Stimulated activated CD8-positive, alpha-beta memory T cell treated with anti-CD3 and anti-CD28 coated beads, Interleukin-12 subunit alpha, Interleukin-12 subunit beta, amount 100 ng/mL, for 24 hours (primary cell): ENCODE results near the gene GNG4.
A peak's percentile ranks its signal among the peaks of the same experiment; 100 is the strongest.

Source experiments
- DNase-seq: peaks from one replicate; pipeline ENCODE4 v3.0.0-alpha.2; 2020; ENCODE audit errors: extremely low read depth

GNG4 gene

DNA sequence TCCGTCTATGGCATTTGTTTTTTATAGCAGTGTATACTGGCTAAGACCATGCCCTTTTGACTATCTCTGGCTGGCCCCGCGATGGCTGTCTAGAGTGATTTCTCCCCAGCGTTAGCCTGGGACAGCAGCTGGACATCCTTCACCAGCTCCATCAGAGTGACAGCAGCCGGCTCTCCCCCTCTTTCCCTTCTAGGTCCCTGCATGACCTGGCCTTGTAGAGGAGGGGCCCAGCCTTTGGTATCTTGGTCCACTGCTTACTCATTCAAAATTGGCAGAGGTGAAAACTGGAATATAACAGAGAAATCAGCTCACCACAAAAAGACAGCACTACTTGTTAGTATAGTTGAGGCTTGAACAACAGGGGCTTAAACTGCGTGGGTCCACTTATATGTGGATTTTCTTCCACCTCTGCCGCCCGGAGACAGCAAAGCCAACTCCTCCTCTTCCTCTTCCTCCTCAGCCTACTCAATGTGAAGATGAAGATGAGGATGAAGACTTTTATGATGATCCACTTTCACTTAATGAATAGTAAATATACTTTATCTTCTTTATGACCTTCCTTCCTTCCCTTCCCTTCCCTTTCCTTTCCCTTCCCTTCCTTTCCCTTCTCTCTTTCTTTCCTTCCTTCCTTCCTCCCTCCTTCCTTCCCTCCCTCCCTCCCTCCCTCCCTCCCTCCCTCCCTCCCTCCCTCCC, 116.0 kb downstream of the GNG4 start:
- DNase-seq, result no peak

DNA sequence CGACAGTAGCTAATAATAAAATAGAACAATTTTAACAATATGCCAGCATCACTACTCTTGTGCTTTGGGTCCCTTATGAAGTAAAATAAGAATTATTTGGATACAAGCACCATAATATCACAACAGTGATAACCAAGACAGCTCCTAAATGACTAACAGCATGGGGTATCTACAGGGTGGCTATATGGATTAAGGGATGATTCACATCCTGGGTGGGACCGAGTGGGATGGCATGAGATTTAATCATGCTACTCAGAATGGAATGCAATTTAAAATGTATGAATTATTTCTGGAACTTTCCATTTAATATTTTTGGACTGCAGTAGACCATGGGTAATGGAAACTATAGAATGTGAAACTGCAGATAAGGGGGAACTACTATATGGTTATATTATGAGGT, 117.2 kb downstream of the GNG4 start:
- DNase-seq, result no peak

DNA sequence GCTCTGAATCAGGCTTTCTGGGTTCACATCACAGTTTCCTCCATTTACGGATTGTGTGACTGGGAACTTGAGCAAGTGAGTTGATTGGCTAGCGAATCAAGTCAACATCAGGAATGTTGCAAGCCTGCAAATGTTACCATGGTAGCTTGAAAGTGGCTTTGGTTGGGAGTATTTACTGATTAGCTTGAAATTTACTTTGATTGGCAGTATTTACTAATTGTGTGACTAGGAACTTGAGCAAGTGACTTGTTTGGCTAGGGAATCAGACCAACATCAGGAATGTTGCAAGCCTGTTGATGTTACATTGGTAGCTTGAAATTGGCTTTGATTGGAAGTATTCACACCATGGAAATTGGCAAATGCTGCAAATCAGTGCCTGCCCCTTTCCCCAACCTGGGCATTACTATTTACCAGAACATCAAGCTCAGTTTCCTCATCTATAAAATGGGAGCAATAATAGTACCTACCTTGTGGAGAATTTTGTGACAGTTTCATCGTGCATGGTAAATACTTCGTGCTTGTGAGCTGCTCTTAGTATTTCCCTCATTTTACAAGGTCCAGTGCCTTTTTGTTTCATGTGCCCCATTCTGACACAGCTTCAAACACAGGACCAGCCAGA, 122.3 kb downstream of the GNG4 start:
- DNase-seq, result no peak

GRCh38 chr1:235525314-235525713, 124.3 kb downstream of the GNG4 start:
- DNase-seq, result no peak

DNA sequence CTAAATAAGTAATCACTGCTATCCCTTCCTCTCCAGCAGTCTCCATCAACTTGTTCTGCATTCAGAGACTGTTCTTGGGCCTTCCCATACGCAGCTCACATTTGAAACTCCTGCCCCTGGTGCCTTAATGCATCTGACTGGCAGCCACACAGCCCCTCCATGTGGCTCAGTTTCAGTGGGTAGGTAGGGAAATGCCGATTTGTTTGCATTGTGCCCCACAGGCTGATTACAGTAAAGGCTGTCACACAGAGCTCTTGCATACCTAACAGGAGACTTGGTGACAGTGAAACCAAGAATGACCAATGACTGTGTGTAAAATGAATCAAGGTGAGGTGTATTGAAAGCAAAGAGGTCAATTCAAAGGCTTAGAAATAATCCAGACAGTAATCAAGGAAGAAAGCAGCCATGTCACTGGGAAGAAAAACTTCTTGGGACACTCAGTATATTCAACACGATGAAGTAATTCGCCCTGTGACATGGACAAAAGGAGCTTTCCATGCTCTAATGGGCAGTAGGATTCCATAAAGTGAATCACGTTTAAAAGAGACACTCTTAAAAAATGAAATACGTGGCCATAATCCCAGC, 132.6 kb downstream of the GNG4 start:
- no peak for DNase-seq

GRCh38 chr1:235515844-235516512, 133.6 kb downstream of the GNG4 start:
- no peak for DNase-seq

DNA sequence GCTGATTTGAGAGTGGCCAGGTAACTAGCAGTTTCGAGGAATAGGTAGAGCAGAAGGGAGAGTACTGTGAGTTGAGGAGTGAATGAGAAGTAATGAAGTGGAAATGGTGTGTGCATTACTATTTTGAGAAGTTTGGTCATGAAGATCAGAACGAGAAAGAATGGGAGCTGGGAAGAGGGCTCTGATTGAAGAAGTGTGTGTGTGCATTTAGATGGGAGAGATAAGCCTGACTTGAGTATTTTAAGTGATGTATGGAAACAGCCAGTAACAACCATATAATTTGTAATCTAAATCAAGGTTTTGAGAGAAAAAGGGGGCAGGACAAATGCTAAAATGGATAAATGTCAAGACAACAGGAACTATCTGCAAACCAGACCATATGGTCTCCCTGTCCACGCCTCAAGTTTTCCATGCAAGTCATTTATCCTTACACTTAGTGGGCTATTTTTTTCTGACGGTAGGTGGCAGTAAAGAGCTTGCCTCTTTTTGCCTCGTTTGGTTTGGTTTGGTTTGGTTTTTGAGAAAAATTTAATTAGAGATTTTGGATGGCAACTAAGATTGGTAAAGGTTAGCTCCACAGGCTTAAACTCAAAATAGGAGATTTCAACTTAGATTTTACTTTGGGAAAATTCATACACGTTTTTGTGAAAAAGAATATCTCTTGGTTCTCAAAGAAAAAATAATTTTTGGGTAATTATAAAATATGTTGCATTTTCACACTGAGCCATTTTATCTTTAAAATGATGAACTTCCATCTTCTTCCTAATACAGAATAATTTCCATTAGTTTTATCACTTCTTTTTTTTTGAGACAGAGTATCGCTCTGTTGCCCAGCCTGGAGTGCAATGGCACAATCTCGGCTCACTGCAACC, 135.9 kb downstream of the GNG4 start:
- no peak for DNase-seq

DNA sequence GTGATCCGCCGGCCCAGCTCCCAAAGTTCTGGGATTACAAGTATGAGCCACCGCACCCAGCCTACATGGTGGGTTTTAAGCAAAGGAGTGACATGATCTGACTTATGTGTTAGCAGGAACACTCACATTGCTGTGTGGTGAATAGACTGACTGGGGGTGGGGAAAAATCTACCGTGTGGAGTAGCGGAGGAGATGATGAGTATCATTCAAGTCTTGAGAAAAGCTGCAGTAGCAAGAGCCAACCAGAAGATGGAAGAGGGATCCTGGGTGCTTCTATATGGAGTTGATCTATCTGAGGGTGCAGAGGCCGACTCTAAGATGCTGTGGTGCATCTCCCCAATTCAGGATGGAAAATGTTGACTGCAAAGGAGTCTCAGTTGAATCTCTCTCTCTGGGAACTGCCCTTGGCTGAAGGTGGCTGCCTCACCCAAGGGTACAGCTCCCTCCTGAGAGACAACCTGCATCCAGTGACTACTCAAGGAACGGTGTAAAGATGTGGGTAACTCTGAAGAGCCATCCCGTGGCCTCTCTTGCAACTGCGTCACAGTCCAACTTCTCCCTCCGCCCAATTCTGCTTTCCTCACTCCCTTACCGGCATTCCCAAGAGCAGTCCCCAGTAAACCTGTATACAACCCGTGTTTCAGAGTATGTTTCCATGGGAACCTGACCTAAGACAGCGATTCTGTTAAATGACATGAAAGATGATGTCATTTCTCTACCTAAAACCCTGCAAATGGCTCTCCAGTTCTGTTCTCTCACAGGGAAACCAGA, 137.9 kb downstream of the GNG4 start:
- no peak for DNase-seq

DNA sequence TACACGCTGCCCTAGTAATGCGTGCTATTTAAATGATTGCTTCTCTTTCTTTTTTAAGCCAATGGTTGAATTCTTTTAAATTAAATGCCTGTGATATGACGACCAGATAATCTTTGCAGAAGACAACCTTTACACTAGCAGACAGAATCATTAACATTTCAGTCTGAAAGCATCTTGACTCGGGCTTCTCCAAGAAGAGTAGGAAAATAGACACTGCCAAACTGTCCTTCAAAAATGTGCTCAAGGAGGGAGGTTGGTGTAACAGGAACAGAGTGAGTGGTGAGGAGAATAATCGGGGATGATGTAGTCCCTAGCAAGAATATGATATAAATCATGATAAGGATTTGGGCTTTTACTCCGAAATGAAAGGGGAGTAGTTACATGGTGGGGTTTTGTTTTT, 138.8 kb downstream of the GNG4 start:
- DNase-seq, result no peak

DNA sequence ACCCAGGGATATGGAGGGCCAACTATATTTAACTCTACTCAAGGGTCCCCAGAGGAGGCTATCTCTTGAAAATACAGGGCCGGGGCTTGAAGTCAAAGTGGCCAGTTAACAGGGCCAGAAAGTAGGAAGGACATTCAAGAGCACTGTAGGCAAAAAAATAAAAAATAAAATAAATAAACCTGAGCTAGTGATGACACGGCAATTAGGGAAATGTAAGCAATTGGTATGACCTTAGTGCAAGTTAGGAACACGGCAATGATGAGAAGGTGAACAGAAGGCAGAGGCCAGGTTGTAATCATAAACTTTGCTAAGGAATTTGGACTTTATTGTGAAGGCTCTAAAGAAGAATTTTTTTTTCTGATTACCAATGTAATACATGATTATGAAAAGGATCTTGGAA, 142.0 kb downstream of the GNG4 start:
- no peak for DNase-seq

GRCh38 chr1:235504494-235505222, 144.9 kb downstream of the GNG4 start:
- DNase-seq, result peak; percentile 97

GRCh38 chr1:235504122-235504493, 145.5 kb downstream of the GNG4 start, which contains the start of gene B3GALNT2:
TSS of gene B3GALNT2 (minus strand) at chr1:235504452. CDS start at chr1:235504252, 200 bp downstream.
- DNase-seq, result no peak

- DNase-seq, result no peak
Observed at GRCh38 chr1:235503403-235504121, 146.0 kb downstream of the GNG4 start.

- DNase-seq, result no peak
Observed at GRCh38 chr1:235502601-235503402, 146.8 kb downstream of the GNG4 start.

GRCh38 chr1:235500971-235501540, 148.5 kb downstream of the GNG4 start:
- no peak for DNase-seq
